Embryonic facial prominence (tissue), 1 donor: ENCODE measurements around the gene CHTF18.
"Not testable (repeated sequence)": the region's sequence is repeated elsewhere in the genome, so short reads cannot be mapped to it uniquely, and the experiment has no call there.

ENCODE experiments used
- DNase-seq: peaks from one replicate; pipeline ENCODE4 v3.0.0-alpha.2; 2016; ENCODE audit errors: extremely low spot score

Gene CHTF18

DNA sequence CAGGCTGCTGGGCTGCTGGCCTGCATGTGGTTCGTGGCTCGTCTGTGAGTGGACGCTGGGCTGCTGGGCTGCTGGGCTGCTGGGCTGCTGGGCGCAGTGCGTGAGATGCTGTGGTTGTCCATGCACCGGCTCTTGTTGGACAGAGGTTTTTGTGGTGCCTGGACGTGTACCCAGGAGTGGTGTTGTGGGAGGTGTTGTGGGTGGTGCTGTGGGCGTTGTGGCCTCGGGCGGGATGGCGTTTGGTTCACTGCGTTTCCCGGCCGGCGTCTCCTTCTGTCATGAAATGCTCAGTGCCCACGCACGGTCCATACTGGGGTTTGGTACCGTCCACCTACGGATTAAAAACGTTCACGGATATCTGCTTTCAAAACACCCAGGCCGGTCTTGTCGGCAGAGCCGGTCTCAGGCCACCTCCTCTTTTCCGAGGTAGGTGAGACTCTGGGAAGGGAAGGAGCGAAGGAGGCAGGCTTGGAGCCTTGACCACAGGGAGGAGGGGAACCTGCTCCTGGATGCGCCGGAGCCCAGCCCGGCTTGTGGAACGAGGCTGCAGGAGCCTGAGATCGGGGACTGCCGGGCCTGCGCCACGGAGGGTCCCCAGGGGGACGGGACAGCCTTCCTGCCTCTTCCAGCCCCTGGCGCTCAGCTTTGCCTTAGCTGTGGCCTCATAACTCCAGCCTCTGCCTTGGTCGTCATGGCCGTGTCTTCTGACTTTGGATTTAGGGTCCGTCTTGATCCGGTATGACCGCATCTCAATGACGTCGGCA is 41.9 kb downstream of the CHTF18 start:
- DNase-seq: no peak

- DNase-seq: no peak
These were observed 42.6 kb downstream of the CHTF18 start for GRCh38 chr16:830871-831570.

- DNase-seq: no peak
These were observed 43.4 kb downstream of the CHTF18 start for GRCh38 chr16:831571-832413.

GRCh38 chr16:832652-833336 is 44.4 kb downstream of the CHTF18 start:
- DNase-seq: no peak

DNA sequence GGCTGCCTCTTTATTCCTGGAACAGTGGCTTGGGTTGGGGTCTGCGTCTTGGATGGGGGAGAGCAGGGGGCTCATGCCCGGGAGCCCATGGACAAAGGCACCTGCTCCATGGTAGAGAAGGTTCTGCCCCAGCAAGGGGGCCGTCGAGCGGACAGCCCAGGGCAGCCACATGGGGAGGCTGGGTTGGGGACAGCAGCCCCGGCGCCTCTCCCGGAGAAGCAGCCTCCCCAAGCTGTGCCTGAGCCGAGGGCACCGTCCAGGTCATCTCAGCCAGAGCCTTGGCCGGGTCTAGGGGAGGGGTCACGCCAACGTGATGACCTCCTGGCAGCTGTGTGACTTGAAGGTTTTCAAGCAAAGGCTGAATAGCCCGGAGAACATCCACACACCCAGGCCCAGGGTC is 45.0 kb downstream of the CHTF18 start:
- DNase-seq: no peak

- DNase-seq: no peak
These were observed 47.0 kb downstream of the CHTF18 start for GRCh38 chr16:835373-835772.

- DNase-seq: no peak
These were observed 47.8 kb downstream of the CHTF18 start for GRCh38 chr16:836221-836620.

- DNase-seq: not testable (repeated sequence)
These were observed 48.4 kb downstream of the CHTF18 start for GRCh38 chr16:836822-837221.

- DNase-seq: no peak
These were observed 50.3 kb downstream of the CHTF18 start for GRCh38 chr16:838741-839140.

GRCh38 chr16:839643-840408 is 51.4 kb downstream of the CHTF18 start:
- no peak for DNase-seq

GRCh38 chr16:840561-841454 is 52.4 kb downstream of the CHTF18 start:
- DNase-seq: no peak

- no peak for DNase-seq
These were observed 53.1 kb downstream of the CHTF18 start for GRCh38 chr16:841455-842060.

DNA sequence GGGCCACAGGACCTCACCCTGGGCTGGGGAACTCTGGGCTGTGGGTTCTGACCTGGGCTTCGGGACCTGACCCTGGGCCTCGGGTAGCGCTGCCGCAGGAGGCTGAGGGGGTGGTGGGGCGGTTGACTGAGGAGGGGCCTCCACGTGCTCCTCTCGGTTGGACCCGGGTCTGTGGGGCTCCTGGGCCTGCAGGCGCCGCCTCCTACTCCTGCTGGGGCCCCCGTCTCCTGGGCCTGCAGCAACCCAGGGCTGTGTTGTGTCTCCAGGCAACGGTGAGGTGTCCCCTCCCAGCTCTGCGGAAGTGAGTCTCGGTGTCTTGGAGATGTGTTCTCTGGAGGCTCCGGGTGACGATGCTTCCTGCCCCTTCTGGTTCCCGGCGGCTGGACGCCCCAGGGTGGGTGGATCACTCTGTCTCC is 53.6 kb downstream of the CHTF18 start:
- DNase-seq: no peak

DNA sequence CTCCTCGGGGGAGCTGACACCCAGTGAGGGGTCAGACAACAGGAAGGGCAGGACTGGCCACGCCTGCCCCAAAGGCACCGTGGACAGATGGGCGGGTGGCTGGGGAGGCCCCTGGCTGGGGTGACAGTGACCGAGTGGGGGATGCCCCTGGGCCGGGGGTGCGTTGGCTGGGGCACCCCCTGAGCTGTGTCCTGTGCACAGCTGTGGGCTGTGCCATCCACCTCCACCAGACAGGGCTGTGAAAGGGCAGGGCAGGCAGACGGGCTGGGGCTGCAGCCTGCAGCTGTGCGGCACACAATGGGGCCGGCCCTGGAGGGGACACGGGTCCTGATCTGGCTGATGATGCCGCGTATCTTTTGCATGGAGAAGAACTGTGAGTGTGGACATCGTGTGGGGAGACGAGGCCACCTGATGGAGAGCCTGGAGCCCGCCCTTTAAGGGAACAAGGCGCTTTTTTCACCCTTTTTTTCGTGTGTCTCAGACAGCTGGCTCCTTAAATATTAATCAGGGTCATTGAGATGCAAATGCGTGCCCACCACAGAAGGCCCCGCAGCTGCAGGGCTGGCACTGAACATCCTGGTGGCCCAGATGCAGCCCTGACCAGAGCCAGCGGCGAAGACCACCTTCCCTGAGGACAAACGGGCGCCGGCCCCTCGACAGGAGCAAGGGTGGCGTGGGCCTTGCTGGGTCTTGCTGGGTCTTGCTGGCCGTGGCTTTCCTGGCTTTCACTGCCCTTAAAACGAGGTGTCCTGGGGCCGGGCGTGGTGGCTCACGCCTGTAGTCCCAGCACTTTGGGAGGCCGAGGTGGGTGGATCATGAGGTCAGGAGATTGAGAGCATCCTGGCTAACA is 54.5 kb downstream of the CHTF18 start:
- DNase-seq: no peak

- DNase-seq: no peak
These were observed 55.4 kb downstream of the CHTF18 start for GRCh38 chr16:843771-844170.

DNA sequence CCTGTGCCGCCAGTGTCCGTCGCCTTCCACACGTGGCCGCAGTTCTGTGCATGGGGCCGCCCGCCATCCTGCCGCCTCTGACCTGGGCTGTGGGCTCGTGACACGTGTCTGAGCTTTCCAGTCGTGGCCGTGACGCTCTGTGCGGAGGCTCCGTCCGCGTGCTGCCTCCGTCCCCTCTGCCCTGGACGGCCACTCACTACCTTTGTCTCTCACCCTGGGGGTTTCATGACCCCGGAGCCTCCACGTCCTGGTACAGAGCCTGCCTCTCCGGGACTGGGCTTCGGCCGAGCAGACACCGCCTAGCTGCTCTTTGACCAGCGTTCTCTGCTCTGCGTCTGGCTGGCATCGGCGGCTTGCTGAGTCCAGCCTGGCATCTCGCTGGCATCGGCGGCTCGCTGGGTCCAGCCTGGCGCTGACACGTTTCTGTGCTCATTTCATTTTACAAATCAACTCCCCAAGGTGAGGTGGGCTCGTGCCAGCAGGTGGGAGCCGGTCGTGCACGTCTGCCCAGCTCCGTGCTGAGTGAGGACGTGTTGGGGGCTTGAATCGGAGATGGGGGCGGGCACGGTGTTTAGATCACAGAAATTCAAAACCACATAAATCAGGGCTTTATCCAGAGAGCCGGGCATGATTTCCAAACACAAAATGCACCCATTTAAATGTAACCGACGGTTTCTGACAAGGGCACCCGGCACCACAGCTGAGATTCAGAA is 56.4 kb downstream of the CHTF18 start:
- DNase-seq: no peak

GRCh38 chr16:845351-845745 is 56.9 kb downstream of the CHTF18 start:
- DNase-seq: no peak

DNA sequence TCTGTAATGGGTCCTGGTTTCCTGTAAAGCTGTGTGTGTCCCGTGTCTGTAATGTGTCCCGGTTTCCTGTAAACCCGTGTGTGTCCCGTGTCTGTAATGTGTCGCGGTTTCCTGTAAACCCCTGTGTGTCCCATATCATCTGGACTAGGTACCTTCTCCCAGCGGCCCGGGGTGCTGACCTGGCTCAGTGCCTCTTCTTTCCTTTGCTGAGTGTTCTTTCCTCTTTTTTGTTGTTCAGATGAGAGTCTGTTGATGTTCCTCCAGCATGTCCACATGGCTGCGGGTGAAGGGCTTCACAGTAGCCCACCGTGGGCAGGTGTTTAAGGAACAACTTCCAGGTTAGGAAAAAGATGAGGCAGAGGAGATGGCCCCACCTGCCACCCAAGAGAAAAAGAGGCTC is 58.7 kb downstream of the CHTF18 start:
- DNase-seq: no peak
